Muscle of leg (tissue), 11 donors: ENCODE results near the gene HCLS1. TPM values are rescaled to one million over a fixed set of nuclear protein-coding genes. Genes with fewer than 3 reads are reported as not detected.
"Not testable (repeated sequence)": the region's sequence is repeated elsewhere in the genome, so short reads cannot be mapped to it uniquely, and the experiment has no call there.

ENCODE experiments used
- DNase-seq: peaks from one replicate; pipeline ENCODE4 v3.0.0; 2013
- H3K27ac ChIP-seq: one replicate; pipeline ENCODE4 v1.5.1; 2013; ENCODE audit warnings: mild to moderate bottlenecking, low read length, control low read depth
- H3K27me3 ChIP-seq: one replicate; pipeline ENCODE4 v1.6.1; 2013; ENCODE audit warnings: low read length; ENCODE audit not compliant: control insufficient read depth, insufficient read depth
- H3K36me3 ChIP-seq: one replicate; pipeline ENCODE4 v1.6.1; 2013; ENCODE audit warnings: low read length; ENCODE audit not compliant: control insufficient read depth, insufficient read depth
- H3K4me1 ChIP-seq: one replicate; pipeline ENCODE4 v1.6.1; 2013; ENCODE audit warnings: low read length; ENCODE audit not compliant: control insufficient read depth, insufficient read depth
- H3K4me3 ChIP-seq: one replicate; pipeline ENCODE4 v1.5.1; 2013; ENCODE audit warnings: low read length, control low read depth
- H3K9me3 ChIP-seq: replicated peaks from 2 replicates; pipeline ENCODE4 v1.6.1; 2013; ENCODE audit warnings: low read depth, low read length; ENCODE audit not compliant: control insufficient read depth
- WGBS: methylation state at CpG from one replicate; pipeline ENCODE4 v1.1.5; 2013; ENCODE audit warnings: missing lambda C conversion rate; ENCODE audit not compliant: insufficient coverage; 5-methylcytosine and 5-hydroxymethylcytosine counted together
- polyA plus RNA-seq, 8 donors: library from polyadenylated mRNA; unstranded; fragments of 120-200 nt; gene quantifications; one replicate each; pipeline versions ENCODE4 v1.2.1 to v1.2.3, GENCODE V29; 2013; ENCODE audit warnings: inconsistent platforms in 1 of 8, low replicate concordance in 1 of 8; ENCODE audit not compliant: insufficient read length in 8 of 8, insufficient read depth in 1 of 8
- total RNA-seq: library from RNA; stranded (reverse); fragments of 120-200 nt; gene quantifications from one replicate; pipeline ENCODE4 v1.2.4, GENCODE V29; 2013

Gene HCLS1
- total and polyA plus RNA-seq, 9 donors, result 4.1 to 9.7 (median 8.0) TPM

DNA sequence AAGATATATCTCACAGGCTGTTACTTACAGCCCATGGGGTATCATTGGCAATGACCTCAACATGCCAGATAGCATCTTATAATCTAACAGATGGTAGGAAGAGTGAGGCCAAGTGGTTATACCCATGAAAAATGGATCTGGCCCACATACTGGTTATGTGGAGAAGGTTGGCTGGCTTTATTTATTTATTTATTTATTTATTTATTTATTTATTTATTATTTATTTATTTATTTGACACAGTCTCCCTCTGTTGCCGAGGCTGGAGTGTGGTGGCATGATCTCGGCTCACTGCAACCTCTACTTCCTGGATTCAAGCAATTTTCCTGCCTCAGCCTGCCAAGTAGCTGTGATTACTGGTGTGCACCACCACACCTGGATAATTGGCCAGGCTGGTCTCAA, 55.9 kb downstream of the HCLS1 start:
- no peak for DNase-seq
- H3K9me3 ChIP-seq, result no peaks in the 10 kb centered on the region
- no peak overlapping the region for H3K4me3 ChIP-seq
- peaks cover 2% of the 10 kb centered on the region for H3K4me1 ChIP-seq
- H3K27me3 ChIP-seq, result no peaks in the 10 kb centered on the region
- no peak overlapping the region for H3K27ac ChIP-seq
- WGBS, result 100% methylated on average over 1 of the region's 2 CpGs
- H3K36me3 ChIP-seq, result no peaks in the 10 kb centered on the region

GRCh38 chr3:121601212-121601812, 59.4 kb downstream of the HCLS1 start:
- DNase-seq, result peak; percentile 32
- H3K27me3 ChIP-seq, result no peaks in the 10 kb centered on the region
- no CpG with 5 or more reads among the region's 4 CpGs for WGBS
- peak overlapping the region; percentile 52 for H3K27ac ChIP-seq
- no peak overlapping the region for H3K4me3 ChIP-seq
- H3K9me3 ChIP-seq, result no peaks in the 10 kb centered on the region
- no peaks in the 10 kb centered on the region for H3K36me3 ChIP-seq
- H3K4me1 ChIP-seq, result peaks cover 2% of the 10 kb centered on the region

GRCh38 chr3:121599900-121600299, 60.8 kb downstream of the HCLS1 start:
- not testable (repeated sequence) for H3K9me3 ChIP-seq, H3K4me1 ChIP-seq, H3K27me3 ChIP-seq, H3K27ac ChIP-seq, H3K36me3 ChIP-seq, H3K4me3 ChIP-seq, DNase-seq
- WGBS, result no CpG with 5 or more reads among the region's 2 CpGs

- WGBS, result 71% methylated on average over 2 of the region's 2 CpGs
- peaks cover 2% of the 10 kb centered on the region for H3K4me1 ChIP-seq
- H3K36me3 ChIP-seq, result no peaks in the 10 kb centered on the region
- H3K27ac ChIP-seq, result no peak overlapping the region
- no peaks in the 10 kb centered on the region for H3K27me3 ChIP-seq
- H3K9me3 ChIP-seq, result no peaks in the 10 kb centered on the region
- DNase-seq, result no peak
- no peak overlapping the region for H3K4me3 ChIP-seq
Observed at GRCh38 chr3:121598564-121598963, 62.1 kb downstream of the HCLS1 start.

DNA sequence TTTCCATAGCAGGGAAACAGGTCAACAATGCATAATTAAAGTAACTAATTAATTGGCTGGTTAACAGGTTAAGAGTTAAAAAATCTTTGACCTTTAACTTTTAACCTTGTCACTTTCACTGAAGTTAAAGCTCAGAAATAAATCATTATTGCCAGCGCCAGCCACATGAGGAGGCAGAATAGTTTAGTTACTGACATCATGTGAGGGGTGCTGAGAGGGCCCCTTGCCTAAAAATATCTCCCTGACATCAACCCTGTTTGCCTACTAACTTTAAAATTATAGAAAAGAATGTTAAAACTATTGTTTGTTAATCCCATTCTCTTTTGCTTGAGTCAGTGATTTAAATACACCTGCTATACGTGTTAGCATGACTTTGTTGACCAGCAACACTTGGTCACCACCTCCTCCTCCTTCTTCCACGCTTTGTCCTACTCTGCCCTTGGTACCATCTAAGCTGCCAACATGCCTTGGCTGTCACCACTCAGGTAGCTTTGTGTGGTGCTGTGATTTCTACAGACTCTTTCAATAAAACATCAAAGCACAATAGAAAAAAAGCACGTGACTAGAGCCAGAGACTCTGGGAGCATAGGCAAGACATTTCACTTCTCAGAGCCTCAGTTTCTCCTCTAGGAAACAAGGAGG, 64.8 kb downstream of the HCLS1 start:
- peaks cover 3% of the 10 kb centered on the region for H3K4me1 ChIP-seq
- H3K36me3 ChIP-seq, result no peaks in the 10 kb centered on the region
- no peak overlapping the region for H3K4me3 ChIP-seq
- H3K27me3 ChIP-seq, result no peaks in the 10 kb centered on the region
- DNase-seq, result peak; percentile 9
- no peak overlapping the region for H3K27ac ChIP-seq
- WGBS, result 38% methylated on average over 1 of the region's 4 CpGs
- no peaks in the 10 kb centered on the region for H3K9me3 ChIP-seq

- H3K4me1 ChIP-seq, result peaks cover 3% of the 10 kb centered on the region
- H3K9me3 ChIP-seq, result no peaks in the 10 kb centered on the region
- H3K27me3 ChIP-seq, result no peaks in the 10 kb centered on the region
- no peak overlapping the region for H3K27ac ChIP-seq
- H3K4me3 ChIP-seq, result no peak overlapping the region
- H3K36me3 ChIP-seq, result no peaks in the 10 kb centered on the region
- no CpG with 5 or more reads among the region's 2 CpGs for WGBS
- no peak for DNase-seq
Observed at GRCh38 chr3:121594850-121595249, 65.9 kb downstream of the HCLS1 start.

- not testable (repeated sequence) for DNase-seq, H3K4me1 ChIP-seq, H3K27me3 ChIP-seq, H3K4me3 ChIP-seq, H3K27ac ChIP-seq, H3K9me3 ChIP-seq, H3K36me3 ChIP-seq
- WGBS, result 92% methylated on average over 2 of the region's 4 CpGs
Observed at GRCh38 chr3:121593806-121594205, 66.9 kb downstream of the HCLS1 start.

GRCh38 chr3:121592856-121593702, 67.6 kb downstream of the HCLS1 start, which contains the start of gene FBXO40:
Gene FBXO40, plus strand, starts transcription at chr3:121593379. Its CDS starts 27,197 bp downstream, at chr3:121620576.
- WGBS, result 15% methylated on average over 7 of the region's 11 CpGs
- DNase-seq, result peak; percentile 25
- no peak within 1 kb of the TSS for H3K4me3 ChIP-seq

GRCh38 chr3:121584418-121584817, 76.3 kb downstream of the HCLS1 start:
- WGBS, result 100% methylated on average over 1 of the region's 1 CpG
- H3K27me3 ChIP-seq, result no peaks in the 10 kb centered on the region
- DNase-seq, result no peak

More at GRCh38 chr3:121592856-121593702, 67.6 kb downstream of the HCLS1 start, which contains the start of gene FBXO40:
- H3K4me1 ChIP-seq, result peaks cover 3% of the 10 kb centered on the region
- peak within 1 kb of the TSS; percentile 5 for H3K27ac ChIP-seq
- no peaks in the 10 kb centered on the region for H3K36me3 ChIP-seq
- H3K27me3 ChIP-seq, result no peaks in the 10 kb centered on the region
- H3K9me3 ChIP-seq, result no peaks in the 10 kb centered on the region

DNA sequence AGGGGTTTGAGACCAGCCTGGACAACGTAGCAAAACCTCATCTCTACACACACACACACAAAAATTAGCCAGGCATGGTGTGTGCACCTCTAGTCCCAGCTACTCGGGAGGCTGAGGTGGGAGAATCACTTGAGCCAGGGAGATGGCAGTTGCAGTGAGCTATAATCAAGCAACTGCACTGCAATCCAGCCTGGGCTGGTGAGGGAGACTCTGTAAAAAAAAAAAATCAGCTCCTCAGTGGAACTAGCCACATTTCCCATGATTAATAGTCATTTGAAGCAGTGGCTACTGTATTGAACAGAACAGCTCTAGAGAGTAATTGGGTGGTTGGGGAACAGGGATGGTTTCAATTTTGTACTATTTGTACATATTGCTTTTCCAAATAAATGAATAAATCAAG, 79.0 kb downstream of the HCLS1 start:
- no peaks in the 10 kb centered on the region for H3K4me1 ChIP-seq
- no peaks in the 10 kb centered on the region for H3K36me3 ChIP-seq
- H3K27me3 ChIP-seq, result no peaks in the 10 kb centered on the region
- WGBS, result no CpG with 5 or more reads among the region's 2 CpGs
- no peak for DNase-seq
- no peak overlapping the region for H3K4me3 ChIP-seq
- H3K9me3 ChIP-seq, result no peaks in the 10 kb centered on the region
- H3K27ac ChIP-seq, result no peak overlapping the region

More at GRCh38 chr3:121584418-121584817, 76.3 kb downstream of the HCLS1 start:
- Histone ChIP-seq H3K27ac (no peak overlapping the region), H3K9me3 (no peaks in the 10 kb centered on the region), H3K4me3 (no peak overlapping the region), H3K36me3 (no peaks in the 10 kb centered on the region), H3K4me1 (no peaks in the 10 kb centered on the region)
